ENCODE data around the gene MYO5A.
"Not testable (repeated sequence)": the region's sequence is repeated elsewhere in the genome, so short reads cannot be mapped to it uniquely, and the experiment has no call there.

Gene MYO5A

DNA sequence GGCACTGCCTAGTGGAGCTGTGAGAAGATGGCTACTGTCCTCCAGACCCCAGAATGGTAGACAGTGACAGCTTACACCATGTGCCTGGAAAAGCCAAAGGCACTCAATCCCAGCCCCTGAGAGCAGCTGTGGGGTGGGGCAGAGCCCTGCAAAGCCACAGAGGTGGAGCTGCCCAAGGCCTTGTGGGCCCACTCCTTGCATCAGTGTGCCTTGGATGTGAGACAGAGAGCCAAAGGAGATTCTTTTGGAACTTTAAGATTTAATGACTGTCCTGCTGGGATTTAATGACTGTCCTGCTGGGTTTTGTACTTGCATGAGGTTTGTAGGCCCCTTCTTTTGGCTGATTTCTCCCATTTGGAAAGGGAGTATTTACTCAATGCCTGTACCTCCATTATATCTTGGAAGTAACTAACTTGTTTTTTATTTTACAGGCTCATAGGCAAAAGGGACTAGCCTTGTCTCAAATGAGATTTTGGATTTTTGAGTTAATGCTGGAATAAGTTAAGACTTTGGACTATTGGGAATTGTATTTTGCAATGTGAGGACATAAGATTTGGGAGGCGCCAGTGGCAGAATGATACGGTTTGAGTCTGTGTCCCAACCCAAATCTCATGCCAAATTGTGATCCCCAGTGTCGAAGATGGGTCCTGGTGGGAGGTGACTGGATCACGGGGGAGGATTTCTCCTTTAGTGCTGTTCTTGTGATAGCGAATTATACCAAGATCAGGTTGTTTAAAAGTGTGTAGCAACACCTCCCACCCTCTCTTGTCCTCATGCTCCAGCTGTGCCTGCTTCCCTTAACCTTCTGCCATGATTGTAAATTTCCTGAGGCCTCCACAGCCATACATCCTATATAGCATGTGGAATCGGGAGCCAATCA is 80.4 kb downstream of the MYO5A start:
- Histone ChIP-seq H3K4me1 (ENCODE audit: low read length) (peaks cover 2% of the 10 kb centered on the region; the same call in 1 of the 2 replicates), H3K27me3 (replicated peaks; ENCODE audit: insufficient read depth, low read length) (no peaks in the 10 kb centered on the region), H2AFZ (ENCODE audit: low read length) (no peak overlapping the region), H3K79me2 (ENCODE audit: low read length) (peaks cover 99% of the 10 kb centered on the region), H3K36me3 (replicated peaks; ENCODE audit: insufficient read depth, low read length) (no peaks in the 10 kb centered on the region), H3K4me3 (ENCODE audit: low read length) (no peak overlapping the region), H4K20me1 (ENCODE audit: insufficient read depth, low read length) (no peaks in the 10 kb centered on the region), H3K9ac (ENCODE audit: low read length) (no peak overlapping the region), H3K27ac (ENCODE audit: low read length) (no peak overlapping the region), H3K9me2 (replicated peaks; ENCODE audit: insufficient read depth, low read length) (no peaks in the 10 kb centered on the region), H3K4me2 (ENCODE audit: low read depth, low read length) (no peak overlapping the region), H3F3A (ENCODE audit: insufficient read depth, low read length) (no peaks in the 10 kb centered on the region), H3K9me3 (replicated peaks; ENCODE audit: insufficient read depth, low read length) (no peaks in the 10 kb centered on the region)
- TF ChIP-seq EZH2 (optimal IDR thresholded peaks at IDR 0.05; ENCODE audit: low read depth, low read length) (no peak), EZH2phosphoT487 (IDR thresholded peaks at IDR 0.05; ENCODE audit: low read length) (no peak)
- TF ChIP-seq, protein P1, sequence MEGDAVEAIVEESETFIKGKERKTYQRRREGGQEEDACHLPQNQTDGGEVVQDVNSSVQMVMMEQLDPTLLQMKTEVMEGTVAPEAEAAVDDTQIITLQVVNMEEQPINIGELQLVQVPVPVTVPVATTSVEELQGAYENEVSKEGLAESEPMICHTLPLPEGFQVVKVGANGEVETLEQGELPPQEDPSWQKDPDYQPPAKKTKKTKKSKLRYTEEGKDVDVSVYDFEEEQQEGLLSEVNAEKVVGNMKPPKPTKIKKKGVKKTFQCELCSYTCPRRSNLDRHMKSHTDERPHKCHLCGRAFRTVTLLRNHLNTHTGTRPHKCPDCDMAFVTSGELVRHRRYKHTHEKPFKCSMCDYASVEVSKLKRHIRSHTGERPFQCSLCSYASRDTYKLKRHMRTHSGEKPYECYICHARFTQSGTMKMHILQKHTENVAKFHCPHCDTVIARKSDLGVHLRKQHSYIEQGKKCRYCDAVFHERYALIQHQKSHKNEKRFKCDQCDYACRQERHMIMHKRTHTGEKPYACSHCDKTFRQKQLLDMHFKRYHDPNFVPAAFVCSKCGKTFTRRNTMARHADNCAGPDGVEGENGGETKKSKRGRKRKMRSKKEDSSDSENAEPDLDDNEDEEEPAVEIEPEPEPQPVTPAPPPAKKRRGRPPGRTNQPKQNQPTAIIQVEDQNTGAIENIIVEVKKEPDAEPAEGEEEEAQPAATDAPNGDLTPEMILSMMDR (IDR thresholded peaks at IDR 0.05; ENCODE audit: low read length): no peak
- no peak for DNase-seq

DNA sequence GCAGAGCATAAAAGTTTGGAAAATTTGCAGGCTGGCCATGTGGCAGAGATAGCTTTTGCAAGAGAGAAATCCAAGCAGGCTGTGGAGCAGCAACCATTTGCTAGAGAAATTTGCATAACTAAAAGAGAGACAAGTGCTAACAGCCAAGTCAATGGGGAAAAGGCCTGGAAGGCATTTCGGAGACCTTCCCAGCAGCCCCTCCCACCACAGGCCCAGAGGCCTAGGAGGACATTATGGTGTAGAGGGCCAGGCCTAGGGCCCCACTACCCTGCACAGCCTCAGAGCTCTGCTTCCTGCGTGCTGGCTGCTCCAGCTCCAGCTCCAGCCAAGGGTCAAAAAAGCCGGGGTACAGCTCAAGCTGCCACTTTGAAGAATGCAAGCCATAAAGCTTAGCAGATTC is 82.7 kb downstream of the MYO5A start:
- DNase-seq: no peak
- Histone ChIP-seq H3K79me2 (ENCODE audit: low read length) (peaks cover 99% of the 10 kb centered on the region), H3K4me2 (ENCODE audit: low read depth, low read length) (no peak overlapping the region)

DNA sequence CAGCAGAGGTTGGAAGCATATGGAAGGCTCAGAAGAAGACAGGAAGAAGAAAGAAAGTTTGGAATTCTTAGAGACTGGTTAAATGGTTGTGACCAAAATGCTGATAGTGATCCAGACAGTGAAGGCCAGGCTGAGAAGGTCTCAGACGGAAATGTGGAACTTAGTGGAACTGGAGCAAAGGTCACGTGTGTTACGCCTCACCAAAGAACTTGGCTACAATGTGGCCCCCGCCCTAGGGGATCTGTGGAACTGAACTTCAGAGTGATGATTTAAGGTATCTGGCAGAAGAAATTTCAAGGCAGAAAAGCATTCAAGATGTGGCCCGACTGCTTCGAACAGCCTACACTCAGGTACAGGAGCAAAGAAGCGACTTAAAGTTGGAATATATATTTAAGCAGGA is 83.1 kb downstream of the MYO5A start:
- H3K9me3 ChIP-seq (replicated peaks; ENCODE audit: insufficient read depth, low read length): no peaks in the 10 kb centered on the region
- H3K9me2 ChIP-seq (replicated peaks; ENCODE audit: insufficient read depth, low read length): no peaks in the 10 kb centered on the region
- no peak overlapping the region for H3K9ac ChIP-seq (ENCODE audit: low read length)
- H3K4me3 ChIP-seq (ENCODE audit: low read length): no peak overlapping the region
- no peak overlapping the region for H3K4me2 ChIP-seq (ENCODE audit: low read depth, low read length)
- DNase-seq: no peak
- no peaks in the 10 kb centered on the region for H3K4me1 ChIP-seq (ENCODE audit: low read length)
- no peaks in the 10 kb centered on the region for H3K27me3 ChIP-seq (replicated peaks; ENCODE audit: insufficient read depth, low read length)
- TF ChIP-seq EZH2phosphoT487 (IDR thresholded peaks at IDR 0.05; ENCODE audit: low read length) (no peak), EZH2 (optimal IDR thresholded peaks at IDR 0.05; ENCODE audit: low read depth, low read length) (no peak)
- TF ChIP-seq, protein P1 (IDR thresholded peaks at IDR 0.05; ENCODE audit: low read length): no peak
- no peaks in the 10 kb centered on the region for H4K20me1 ChIP-seq (ENCODE audit: insufficient read depth, low read length)
- H3K36me3 ChIP-seq (replicated peaks; ENCODE audit: insufficient read depth, low read length): no peaks in the 10 kb centered on the region
- no peaks in the 10 kb centered on the region for H3F3A ChIP-seq (ENCODE audit: insufficient read depth, low read length)
- peaks cover 99% of the 10 kb centered on the region for H3K79me2 ChIP-seq (ENCODE audit: low read length)
- H3K27ac ChIP-seq (ENCODE audit: low read length): no peak overlapping the region
- no peak overlapping the region for H2AFZ ChIP-seq (ENCODE audit: low read length)

More for the DNA sequence above, 82.7 kb downstream of the MYO5A start:
- H3K27me3 ChIP-seq (replicated peaks; ENCODE audit: insufficient read depth, low read length): no peaks in the 10 kb centered on the region
- no peaks in the 10 kb centered on the region for H3F3A ChIP-seq (ENCODE audit: insufficient read depth, low read length)
- no peak overlapping the region for H2AFZ ChIP-seq (ENCODE audit: low read length)
- no peaks in the 10 kb centered on the region for H3K9me3 ChIP-seq (replicated peaks; ENCODE audit: insufficient read depth, low read length)
- no peak overlapping the region for H3K27ac ChIP-seq (ENCODE audit: low read length)
- H3K9ac ChIP-seq (ENCODE audit: low read length): no peak overlapping the region
- no peaks in the 10 kb centered on the region for H3K4me1 ChIP-seq (ENCODE audit: low read length)
- TF ChIP-seq EZH2phosphoT487 (IDR thresholded peaks at IDR 0.05; ENCODE audit: low read length) (no peak), EZH2 (optimal IDR thresholded peaks at IDR 0.05; ENCODE audit: low read depth, low read length) (no peak)
- TF ChIP-seq, protein P1 (IDR thresholded peaks at IDR 0.05; ENCODE audit: low read length): no peak
- no peak overlapping the region for H3K4me3 ChIP-seq (ENCODE audit: low read length)
- H4K20me1 ChIP-seq (ENCODE audit: insufficient read depth, low read length): no peaks in the 10 kb centered on the region
- H3K9me2 ChIP-seq (replicated peaks; ENCODE audit: insufficient read depth, low read length): no peaks in the 10 kb centered on the region
- H3K36me3 ChIP-seq (replicated peaks; ENCODE audit: insufficient read depth, low read length): no peaks in the 10 kb centered on the region

DNA sequence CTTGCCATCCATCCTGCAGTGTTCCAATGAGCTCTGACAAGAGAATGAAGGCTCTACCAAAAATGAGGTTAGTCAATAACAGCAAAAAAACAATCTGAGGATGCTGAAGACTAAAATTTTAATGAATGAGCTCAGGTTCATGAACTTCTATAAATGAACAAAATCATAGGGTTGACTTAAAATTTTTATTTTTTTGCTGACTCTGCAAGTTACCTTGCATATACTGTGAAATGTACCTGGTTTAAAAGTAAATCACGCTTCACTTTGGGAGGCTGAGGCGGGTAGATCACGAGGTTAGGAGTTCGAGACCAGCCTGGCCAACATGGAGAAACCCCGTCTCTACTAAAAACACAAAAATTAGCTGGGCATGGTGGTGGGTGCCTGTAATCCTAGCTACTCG is 85.5 kb downstream of the MYO5A start:
- H3K9ac ChIP-seq (ENCODE audit: low read length); H3K4me1 ChIP-seq (ENCODE audit: low read length); H3K4me2 ChIP-seq (ENCODE audit: low read depth, low read length); H3K4me3 ChIP-seq (ENCODE audit: low read length); H4K20me1 ChIP-seq (ENCODE audit: insufficient read depth, low read length); H2AFZ ChIP-seq (ENCODE audit: low read length); H3K36me3 ChIP-seq (replicated peaks; ENCODE audit: insufficient read depth, low read length); H3K9me3 ChIP-seq (replicated peaks; ENCODE audit: insufficient read depth, low read length); H3F3A ChIP-seq (ENCODE audit: insufficient read depth, low read length); DNase-seq; H3K27ac ChIP-seq (ENCODE audit: low read length); H3K9me2 ChIP-seq (replicated peaks; ENCODE audit: insufficient read depth, low read length); H3K27me3 ChIP-seq (replicated peaks; ENCODE audit: insufficient read depth, low read length): not testable (repeated sequence)
- peaks cover 100% of the 10 kb centered on the region for H3K79me2 ChIP-seq (ENCODE audit: low read length)

Data from MM.1S (cell line).